ENCODE data around the gene PTPN9.
"Not testable (repeated sequence)": the region's sequence is repeated elsewhere in the genome, so short reads cannot be mapped to it uniquely, and the experiment has no call there.

PTPN9 gene

DNA sequence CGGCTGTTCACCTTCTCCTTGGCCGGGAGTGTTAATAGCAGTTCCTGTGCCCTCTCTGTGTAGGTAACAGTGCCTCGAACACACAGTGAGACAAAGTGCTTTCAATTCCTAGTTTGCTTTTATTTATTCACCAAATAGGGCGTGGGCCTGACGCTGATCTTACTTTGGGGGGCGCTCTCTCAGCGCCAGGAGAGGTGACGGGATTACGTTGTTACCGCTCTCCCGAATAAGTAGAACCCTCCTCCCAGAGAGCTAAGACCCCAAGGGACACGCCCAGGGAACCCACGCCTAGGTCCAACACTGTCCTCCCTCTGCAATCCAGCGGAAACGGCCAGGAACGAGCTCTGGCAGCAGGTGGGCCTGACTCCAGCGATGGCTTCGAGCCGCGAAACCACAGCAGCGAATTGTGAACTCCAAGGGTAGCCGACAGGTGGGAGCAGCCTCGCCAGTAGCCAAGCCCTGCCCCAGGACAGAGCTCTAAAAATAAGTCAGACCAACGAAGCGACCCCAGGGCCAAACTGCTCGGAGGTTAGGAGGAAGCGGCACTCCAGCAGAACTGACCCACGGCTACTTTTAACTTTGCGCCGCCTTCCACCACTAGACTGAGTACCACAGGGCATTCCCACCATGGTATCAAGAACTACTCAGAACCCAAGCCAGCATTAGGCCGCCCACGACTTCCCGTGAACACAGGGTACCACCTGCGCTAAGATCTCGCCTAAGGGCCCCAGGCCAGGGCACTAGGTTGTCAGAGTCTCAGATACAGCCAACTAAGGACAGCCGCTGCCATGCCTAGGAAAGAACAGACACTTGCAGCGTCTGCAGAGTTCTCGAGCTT, 126.0 kb downstream of the PTPN9 start:
- DNase-seq (ENCODE audit: low spot score) = peak; percentile 68

GRCh38 chr15:75452364-75452864, 126.7 kb downstream of the PTPN9 start:
- peak; percentile 89 for DNase-seq (ENCODE audit: low spot score)

DNA sequence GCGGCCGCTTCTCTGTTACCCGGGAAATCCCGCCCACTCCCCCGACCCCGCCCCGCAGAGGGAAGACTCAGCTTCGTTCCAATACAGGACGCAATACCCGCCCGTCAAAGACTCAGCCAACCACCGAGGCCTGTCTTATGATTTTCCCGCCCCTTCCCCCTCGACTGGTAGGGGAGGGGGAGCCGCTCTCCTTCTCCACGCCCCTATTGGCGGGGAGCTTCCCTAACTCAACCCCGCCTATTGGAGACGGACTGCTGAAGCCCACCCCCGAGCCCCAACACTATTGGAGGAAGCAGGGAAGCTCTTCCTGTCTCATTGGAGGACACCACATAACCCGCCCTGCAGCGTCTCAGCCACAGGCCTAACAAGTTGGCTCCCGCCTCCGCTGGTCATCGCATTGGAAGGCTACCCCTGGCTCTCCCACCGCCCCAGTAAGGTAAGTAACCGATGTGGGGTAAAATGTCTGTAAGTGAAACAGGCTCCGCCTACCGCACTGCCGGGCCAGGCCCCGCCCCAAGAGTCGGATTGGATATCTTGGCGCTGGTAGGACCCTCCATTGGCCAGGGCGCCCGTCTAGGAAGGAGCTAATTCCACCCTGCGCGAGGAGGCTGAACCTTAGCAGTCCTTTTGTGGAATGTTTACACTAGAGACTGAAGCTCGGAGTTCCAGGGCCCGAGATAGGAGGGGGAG, 127.3 kb downstream of the PTPN9 start, which contains the start of gene SIN3A:
Gene SIN3A, minus strand, starts transcription at position 17 of the 690 bp plus-strand sequence. CDS start 21,315 bp downstream, outside the sequence.
- peak; percentile 99 for DNase-seq (ENCODE audit: low spot score)

- no peak for DNase-seq (ENCODE audit: low spot score)
These were observed 127.9 kb downstream of the PTPN9 start for GRCh38 chr15:75451202-75451673.

DNA sequence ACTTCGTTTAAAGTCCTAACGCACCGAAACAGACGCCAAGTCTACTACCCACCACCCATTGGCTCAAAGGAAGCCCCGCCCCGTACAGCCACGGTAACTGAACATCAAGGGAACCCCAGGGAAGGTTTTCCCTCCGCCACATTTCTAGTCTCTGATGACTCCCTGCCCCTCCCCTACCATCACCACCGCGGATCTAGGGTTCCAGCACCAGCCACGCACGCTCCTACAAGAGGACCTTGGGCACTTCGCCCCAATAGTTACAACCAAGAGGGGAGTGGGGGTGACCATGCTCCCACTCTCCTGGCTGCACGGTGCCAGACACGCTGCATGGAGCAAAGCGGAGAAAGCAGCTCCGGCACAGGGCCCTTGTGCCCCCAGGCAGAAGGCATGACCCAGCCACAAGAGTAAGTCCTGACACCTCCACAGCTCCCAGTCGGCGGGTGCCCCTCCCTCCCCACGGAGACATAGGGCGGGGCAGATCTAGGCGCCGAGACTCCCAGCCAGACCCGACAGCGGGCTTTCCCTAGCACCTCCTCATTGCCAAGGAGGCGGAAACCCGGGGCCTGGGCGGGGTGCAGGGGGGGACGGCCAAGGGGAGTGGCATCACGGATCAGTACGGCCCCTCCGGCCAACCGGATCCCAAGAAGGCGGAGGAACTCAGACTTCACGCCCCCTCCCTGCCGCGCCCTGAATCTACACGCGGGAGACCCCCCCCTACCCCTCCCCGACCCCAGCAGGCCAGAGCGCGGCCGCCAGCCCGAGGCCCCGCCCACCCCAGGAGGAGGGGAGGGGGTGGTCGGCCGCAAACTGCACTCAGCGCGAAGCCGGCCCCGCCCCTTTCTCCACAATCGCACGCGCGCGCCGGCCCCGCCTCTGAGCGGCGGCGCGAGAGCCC, 128.6 kb downstream of the PTPN9 start:
- DNase-seq (ENCODE audit: low spot score) = peak; percentile 96

DNA sequence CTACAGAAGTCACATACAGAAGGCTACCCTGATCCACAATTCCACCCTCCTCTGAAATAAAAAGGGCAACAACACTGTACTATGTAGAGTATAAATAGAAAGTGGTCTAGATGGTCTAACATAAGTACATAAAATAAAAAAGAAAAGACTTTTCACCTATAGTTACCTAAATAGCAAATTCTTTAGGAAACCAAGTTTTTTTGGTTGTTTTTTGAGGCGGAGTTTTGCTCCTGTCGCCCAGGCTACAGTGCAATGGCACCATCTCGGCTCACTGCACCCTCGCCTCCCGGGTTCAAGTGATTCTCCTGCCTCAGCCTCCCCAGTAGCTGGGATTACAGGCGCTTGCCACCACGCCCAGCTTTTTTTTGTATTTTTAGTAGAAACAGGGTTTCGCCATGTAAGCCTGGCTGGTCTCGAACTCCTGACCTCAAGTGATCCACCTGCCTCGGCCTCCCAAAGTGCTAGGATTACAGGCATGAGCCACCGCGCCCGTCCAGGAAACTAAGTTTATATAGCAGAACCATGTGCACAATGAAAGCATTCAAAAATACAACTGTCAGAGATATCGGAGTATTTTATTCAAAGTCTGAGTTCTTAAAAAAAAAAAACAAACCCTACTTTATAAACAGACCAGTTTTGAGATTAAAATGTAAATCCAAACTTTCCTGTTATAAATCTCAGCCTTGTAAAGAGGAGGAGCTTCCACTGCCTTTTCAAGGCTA, 129.4 kb downstream of the PTPN9 start:
- no peak for DNase-seq (ENCODE audit: low spot score)

DNA sequence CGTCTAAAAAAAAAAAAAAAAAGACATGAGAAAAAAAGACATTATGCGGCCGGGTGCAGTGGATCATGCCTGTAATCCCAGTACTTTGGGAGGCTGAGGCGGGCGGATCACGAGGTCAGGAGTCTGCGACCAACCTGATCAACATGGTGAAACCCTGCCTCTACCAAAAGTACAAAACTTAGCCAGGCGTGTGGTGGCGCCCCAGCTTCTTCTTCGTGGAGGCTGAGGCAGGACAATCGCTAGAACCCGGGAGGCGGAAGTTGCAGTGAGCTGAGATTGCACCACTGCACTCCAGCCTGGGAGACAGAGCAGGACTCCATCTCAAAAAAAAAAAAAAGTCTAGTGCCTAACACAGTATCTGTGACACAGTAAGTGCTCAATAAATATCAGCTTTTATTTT, 130.9 kb downstream of the PTPN9 start:
- DNase-seq (ENCODE audit: low spot score) = not testable (repeated sequence)

DNA sequence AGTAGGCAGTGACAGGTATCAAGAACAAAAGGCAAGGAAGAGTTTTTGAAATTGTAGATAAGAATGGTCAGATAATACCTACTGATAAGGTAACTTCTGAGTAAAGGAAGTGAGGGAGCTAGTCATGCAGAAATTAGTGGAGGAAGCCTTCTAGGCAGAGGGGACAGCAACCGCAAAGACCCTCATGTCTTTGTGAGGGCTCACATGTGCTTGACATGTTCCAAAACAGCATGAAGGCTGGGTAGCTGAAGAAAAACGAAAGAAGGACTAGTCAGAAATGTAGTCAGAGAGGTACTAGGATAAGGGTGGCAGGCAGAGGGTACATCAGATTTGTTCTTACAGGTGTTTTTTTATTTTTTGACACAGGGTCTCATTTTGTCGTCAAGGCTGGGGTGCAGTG, 133.0 kb downstream of the PTPN9 start:
- DNase-seq (ENCODE audit: low spot score) = no peak

DNA sequence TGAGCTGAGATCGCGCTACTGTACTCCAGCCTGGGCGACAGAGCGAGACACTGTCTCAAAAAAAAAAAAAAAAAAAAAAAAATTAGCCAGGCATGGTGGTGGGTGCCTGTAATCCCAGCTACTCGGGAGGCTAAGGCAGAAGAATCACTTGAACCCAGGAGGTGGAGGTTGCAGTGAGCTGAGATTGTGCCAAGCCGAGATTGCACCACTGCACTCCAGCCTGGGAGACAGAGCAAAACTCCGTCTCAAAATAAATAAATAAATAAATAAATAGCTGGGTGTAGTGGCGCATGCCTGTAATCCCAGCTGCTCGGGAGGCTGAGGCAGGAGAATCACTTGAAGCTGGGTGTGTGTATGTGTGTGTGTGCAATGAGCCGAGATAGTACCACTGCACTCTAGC, 133.8 kb downstream of the PTPN9 start:
- DNase-seq (ENCODE audit: low spot score) = not testable (repeated sequence)

GRCh38 chr15:75443972-75444453, 135.1 kb downstream of the PTPN9 start:
- not testable (repeated sequence) for DNase-seq (ENCODE audit: low spot score)

- DNase-seq (ENCODE audit: low spot score) = no peak
These were observed 141.4 kb downstream of the PTPN9 start for GRCh38 chr15:75437721-75438120.

DNA sequence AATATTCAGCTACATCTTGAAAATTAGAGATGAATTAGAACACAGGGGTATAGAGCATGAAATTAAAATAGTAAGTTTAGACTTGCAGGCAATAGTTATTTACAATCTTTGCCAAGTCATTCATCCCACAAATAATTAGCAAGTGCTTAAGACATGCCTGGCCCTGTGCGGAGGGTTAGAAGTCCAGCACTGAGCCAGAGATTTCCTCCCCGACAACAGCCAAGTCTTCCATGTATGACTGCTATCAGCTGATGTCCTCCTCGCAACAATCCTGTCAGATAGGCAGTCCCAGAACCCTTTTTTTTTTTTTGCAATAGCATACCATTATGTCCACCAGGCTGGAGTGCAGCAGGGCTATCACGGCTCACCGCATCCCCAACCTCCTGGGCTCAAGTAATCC, 142.2 kb downstream of the PTPN9 start:
- DNase-seq (ENCODE audit: low spot score) = no peak

GRCh38 chr15:75431682-75432081, 147.4 kb downstream of the PTPN9 start:
- no peak for DNase-seq (ENCODE audit: low spot score)

GRCh38 chr15:75431270-75431669, 147.8 kb downstream of the PTPN9 start:
- DNase-seq (ENCODE audit: low spot score) = no peak

DNA sequence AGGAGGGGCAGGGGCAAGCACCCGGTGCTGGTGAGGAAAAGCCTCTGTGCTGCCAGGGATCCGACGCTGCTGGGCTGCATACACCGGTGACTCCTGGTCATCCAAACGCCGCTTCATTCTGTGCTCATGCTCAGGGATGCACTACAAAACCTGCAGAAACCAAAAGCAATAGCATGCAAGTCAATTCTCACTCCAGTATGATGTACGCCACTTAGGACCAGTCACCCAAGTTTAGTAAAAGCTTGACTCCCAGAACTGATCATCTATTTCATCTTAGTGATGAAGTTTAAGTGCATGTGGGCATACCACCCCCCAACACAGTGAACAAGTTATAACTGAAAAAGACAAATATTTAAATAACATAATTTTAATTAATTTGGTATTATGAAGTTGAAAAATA, 148.9 kb downstream of the PTPN9 start:
- DNase-seq (ENCODE audit: low spot score) = no peak

DNA sequence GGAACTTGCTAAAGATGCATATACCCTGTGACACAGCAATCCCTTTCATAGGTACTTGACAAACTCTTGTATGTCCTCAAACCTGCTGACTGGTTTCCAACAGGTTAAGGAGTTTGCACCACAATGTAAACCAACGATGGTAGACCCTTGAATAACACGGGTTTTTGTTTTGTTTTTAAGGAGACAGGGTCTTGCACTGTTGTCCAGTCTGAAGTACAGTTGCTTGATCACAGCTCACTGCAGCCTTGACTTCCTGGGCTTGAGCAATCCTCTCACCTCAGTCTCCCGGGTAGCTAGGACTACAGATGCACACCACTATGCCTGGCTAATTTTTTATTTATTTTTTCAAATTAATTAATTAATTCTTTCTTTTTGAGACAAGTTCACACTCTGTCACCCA, 151.0 kb downstream of the PTPN9 start:
- DNase-seq (ENCODE audit: low spot score) = no peak

DNA sequence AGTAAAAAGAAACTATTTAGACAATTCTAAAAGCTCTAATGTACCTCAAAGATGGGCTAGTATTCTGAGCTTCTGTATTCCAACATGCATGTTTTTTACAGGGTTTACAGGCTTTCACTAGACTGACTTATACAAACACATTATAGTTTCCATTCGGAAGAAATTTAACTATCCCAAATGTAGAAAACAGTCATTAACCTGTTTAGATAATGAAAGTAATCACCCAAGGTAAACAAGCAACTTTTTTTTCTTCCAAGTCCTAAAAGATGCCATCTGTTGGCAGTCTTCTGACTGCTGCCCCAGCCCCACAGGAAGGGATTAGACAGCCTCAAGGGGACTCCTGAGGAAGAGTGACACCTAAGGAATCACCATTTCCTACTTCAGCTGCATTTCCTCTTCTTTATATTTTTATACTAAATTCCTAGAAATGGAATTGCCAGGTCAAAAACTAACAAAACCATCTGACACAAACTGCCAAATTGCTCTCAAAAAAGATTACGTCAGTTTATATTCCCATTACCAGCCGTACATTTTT, 153.1 kb downstream of the PTPN9 start:
- no peak for DNase-seq (ENCODE audit: low spot score)

DNA sequence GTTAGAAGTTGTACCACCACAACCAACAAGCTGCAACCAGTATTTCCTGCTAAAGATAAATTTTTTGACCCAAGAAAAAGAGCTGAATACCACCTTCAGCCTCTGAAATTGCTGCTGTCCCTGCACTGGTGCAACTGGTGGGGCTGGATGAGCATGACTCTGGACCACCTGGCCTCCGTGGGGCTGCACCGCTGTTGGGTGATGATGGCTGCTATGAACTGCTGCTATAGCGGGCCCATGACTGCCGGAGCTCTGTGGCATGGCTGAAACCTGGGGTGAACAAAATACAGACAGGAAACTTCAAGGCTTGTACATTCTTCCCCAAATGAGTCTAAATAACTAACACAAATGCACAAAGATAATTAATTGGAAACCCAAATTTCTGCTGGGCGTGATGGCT, 156.6 kb downstream of the PTPN9 start:
- DNase-seq (ENCODE audit: low spot score) = no peak

DNA sequence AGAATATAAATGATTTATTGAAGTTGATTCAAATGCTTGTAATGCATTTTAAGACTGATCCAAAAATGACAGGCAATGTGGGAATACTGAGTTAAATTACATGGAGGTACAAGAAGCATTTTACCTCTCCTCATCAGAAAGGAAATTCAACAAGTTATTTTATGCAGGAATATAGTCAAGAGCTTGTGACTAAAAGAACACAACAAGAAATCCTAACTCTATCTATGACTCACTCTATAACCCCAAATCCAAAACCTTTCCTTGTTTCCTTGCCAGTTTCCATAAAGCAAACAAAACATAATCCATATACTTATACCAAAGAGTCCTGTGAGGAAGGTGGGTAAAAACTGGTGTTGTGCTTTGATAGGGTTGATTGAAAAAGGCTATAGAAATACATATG, 158.4 kb downstream of the PTPN9 start:
- DNase-seq (ENCODE audit: low spot score) = no peak

GRCh38 chr15:75416584-75416983, 162.5 kb downstream of the PTPN9 start:
- no peak for DNase-seq (ENCODE audit: low spot score)
